ENCODE measurements around the gene LTBP1. TPM values are rescaled to one million over a fixed set of nuclear protein-coding genes. Genes with fewer than 3 reads are reported as not detected.

Gene LTBP1
- total RNA-seq, 1 donor from 2014 or later, result 43.9 TPM

GRCh38 chr2:33292063-33292462 is 345.3 kb downstream of the LTBP1 start:
- H3K4me3 ChIP-seq (ENCODE audit: low read depth, low read length), result no peak overlapping the region
- TF ChIP-seq CTCF (conservative IDR thresholded peaks at IDR 0.05; ENCODE audit: low read depth, low read length), result no peak
- DNase-seq (ENCODE audit: low read depth), result no peak

- DNase-seq (ENCODE audit: low read depth), result no peak
- no peak overlapping the region for H3K4me3 ChIP-seq (ENCODE audit: low read depth, low read length)
- TF ChIP-seq CTCF (conservative IDR thresholded peaks at IDR 0.05; ENCODE audit: low read depth, low read length), result no peak
Measured at GRCh38 chr2:33292981-33293595, 346.3 kb downstream of the LTBP1 start.

- DNase-seq (ENCODE audit: low read depth), result no peak
Measured at GRCh38 chr2:33298233-33298632, 351.5 kb downstream of the LTBP1 start.

GRCh38 chr2:33301355-33301754 is 354.6 kb downstream of the LTBP1 start:
- no peak overlapping the region for H3K4me3 ChIP-seq (ENCODE audit: low read depth, low read length)
- TF ChIP-seq CTCF (conservative IDR thresholded peaks at IDR 0.05; ENCODE audit: low read depth, low read length), result no peak
- DNase-seq (ENCODE audit: low read depth), result no peak

More at GRCh38 chr2:33298233-33298632, 351.5 kb downstream of the LTBP1 start:
- H3K4me3 ChIP-seq (ENCODE audit: low read depth, low read length), result no peak overlapping the region
- no peak for TF ChIP-seq CTCF (conservative IDR thresholded peaks at IDR 0.05; ENCODE audit: low read depth, low read length)

GRCh38 chr2:33302348-33302747 is 355.6 kb downstream of the LTBP1 start:
- no peak overlapping the region for H3K4me3 ChIP-seq (ENCODE audit: low read depth, low read length)
- no peak for TF ChIP-seq CTCF (conservative IDR thresholded peaks at IDR 0.05; ENCODE audit: low read depth, low read length)
- no peak for DNase-seq (ENCODE audit: low read depth)

GRCh38 chr2:33304032-33304864 is 357.5 kb downstream of the LTBP1 start:
- no peak for DNase-seq (ENCODE audit: low read depth)
- H3K4me3 ChIP-seq (ENCODE audit: low read depth, low read length), result no peak overlapping the region
- no peak for TF ChIP-seq CTCF (conservative IDR thresholded peaks at IDR 0.05; ENCODE audit: low read depth, low read length)
